Vein endothelial cell (primary cell): ENCODE data around the gene MARVELD2. TPM values are rescaled to one million over a fixed set of nuclear protein-coding genes. Genes with fewer than 3 reads are reported as not detected.

Experiments used
- small RNA-seq: library from RNA; depleted of rRNA; stranded (forward); fragments of <200 nt; gene quantifications from one replicate; pipeline ENCODE3, GENCODE V24; 2012
- total RNA-seq: library from RNA; depleted of rRNA; stranded (reverse); fragments of >200 nt; gene quantifications from 2 replicates; pipeline ENCODE4 v1.2.3, GENCODE V29; 2012

The MARVELD2 gene, protein sequence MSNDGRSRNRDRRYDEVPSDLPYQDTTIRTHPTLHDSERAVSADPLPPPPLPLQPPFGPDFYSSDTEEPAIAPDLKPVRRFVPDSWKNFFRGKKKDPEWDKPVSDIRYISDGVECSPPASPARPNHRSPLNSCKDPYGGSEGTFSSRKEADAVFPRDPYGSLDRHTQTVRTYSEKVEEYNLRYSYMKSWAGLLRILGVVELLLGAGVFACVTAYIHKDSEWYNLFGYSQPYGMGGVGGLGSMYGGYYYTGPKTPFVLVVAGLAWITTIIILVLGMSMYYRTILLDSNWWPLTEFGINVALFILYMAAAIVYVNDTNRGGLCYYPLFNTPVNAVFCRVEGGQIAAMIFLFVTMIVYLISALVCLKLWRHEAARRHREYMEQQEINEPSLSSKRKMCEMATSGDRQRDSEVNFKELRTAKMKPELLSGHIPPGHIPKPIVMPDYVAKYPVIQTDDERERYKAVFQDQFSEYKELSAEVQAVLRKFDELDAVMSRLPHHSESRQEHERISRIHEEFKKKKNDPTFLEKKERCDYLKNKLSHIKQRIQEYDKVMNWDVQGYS
- 4.8 and 6.2 TPM in 2 replicates for total RNA-seq

DNA sequence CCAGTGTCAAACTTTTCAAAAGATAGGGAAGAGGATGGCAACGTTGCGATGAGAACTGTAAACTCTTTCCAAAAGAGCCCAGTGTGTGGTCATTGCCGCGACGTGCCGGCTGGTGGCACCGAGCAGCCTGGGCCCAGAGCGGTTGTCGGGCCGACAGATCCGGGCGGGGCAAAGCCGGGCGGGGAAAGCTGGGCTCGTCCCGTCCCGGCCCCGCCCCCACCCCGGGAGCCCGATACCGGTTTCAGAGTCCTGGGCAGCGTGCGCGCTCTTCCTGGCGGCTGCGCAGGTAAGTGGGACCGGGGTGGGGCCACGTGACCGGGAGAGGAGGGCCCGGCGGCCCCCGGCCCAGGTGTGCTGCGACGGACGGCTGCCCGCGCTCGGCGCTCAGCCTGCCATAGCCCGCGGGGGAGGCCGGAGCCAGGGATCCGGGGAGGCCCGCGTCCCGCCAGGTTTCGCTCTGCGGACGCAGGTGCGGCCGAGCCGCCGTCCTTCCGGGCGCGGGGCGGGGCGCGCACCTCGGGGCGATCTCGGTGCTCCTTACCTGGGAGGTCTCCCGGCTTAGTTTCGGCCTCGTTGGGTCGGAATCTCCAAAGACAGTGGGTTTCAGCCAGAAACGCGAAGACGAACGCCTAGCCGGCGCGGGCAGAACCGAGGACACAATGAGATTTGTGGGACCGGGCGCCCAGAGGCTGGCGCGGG, at the start of gene MARVELD2:
Gene MARVELD2, plus strand, starts transcription at position 232 of the 699 bp plus-strand sequence. CDS start 4,270 bp downstream, outside the sequence.

DNA sequence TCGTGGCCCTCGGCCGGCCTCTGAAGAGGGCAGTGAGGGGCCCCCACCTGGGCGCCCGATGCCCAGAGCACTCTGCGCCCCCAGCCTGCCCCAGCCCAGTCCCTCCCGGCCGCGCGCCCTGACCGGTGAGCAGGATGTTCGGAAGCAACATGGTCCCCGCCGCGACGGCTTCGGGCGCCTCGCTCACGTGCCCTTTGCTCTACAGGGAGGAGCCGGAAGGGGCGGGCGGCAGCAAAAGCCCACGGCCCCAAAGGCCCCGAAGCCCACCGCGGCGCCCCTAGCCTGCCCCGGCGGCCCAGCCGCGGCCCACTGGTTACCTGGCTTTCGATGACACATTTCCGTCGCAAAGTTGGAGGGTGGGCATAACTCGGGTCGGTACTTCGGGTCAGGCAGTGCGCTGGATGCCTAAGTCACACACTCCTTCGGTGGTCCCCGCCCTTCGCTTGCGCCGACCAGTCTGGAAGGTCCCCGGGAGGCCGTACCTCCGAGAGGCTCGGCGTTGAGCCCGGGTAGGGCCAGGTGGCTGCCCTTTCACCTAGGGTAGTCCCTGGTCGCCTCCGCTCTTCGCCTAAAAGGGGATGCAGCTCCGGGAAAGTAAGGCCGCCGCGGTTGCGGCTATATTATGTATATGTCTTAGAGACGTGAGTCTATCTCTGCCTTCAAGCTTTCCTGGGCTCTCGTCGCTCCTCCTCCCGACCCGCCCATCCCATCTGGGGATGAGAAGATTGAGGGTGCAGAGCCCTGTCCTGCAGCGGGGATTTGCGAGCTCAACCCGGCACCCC, 45.4 kb upstream of the MARVELD2 start, which contains the start of the genes AK6, RAD17 and TAF9:
Gene AK6, minus strand, starts transcription at position 181 of the 782 bp plus-strand sequence. Its CDS starts 30 bp downstream, at position 151.
Gene RAD17, plus strand, starts transcription at position 479 of the 782 bp plus-strand sequence. CDS start 2,391 bp downstream, outside the sequence.
Gene TAF9, minus strand, starts transcription at position 181 of the 782 bp plus-strand sequence. CDS start 3,783 bp downstream, outside the sequence.

DNA sequence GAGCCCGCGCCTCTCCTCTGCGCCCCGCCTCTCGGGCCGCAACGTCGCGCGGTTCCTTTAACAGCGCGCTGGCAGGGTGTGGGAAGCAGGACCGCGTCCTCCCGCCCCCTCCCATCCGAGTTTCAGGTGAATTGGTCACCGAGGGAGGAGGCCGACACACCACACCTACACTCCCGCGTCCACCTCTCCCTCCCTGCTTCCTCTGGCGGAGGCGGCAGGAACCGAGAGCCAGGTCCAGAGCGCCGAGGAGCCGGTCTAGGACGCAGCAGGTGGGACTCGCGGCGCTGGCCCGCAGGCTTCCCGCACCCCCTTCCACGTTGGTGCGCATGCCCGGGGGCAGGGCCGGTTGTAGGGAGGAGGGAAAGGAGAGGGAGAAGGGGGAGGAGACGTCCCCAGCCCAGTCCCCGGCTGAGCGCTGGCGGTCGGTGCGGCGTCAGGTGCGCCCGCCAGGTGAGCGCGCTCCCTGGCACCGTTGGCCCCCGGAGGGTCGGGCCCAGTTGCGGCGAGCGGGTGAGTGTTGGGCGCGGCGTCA, 77.5 kb downstream of the MARVELD2 start, which contains the start of gene OCLN:
Gene OCLN, plus strand, starts transcription at position 400 of the 532 bp plus-strand sequence. CDS start 11,455 bp downstream, outside the sequence.

Small RNA genes within 50 kb of the gene (small RNA-seq; reads per million reads assigned to genes)
- gene RN7SL616P (not detected), gene RPS27P14 (not detected)

Other genes starting within 250 kb of the MARVELD2 start
- 64.3 and 103 TPM in 2 replicates for gene CCNB1, start 248.0 kb upstream of the MARVELD2 start, total RNA-seq
- 6.9 and 9.5 TPM in 2 replicates for gene CENPH, start 225.5 kb upstream of the MARVELD2 start, total RNA-seq
- gene CDK7, start 180.2 kb upstream of the MARVELD2 start, total RNA-seq: 47.6 and 55.9 TPM in 2 replicates
- gene CCDC125, start 82.3 kb upstream of the MARVELD2 start, total RNA-seq: 6.3 and 7.8 TPM in 2 replicates
- gene AK6, start 45.6 kb upstream of the MARVELD2 start, total RNA-seq: 12.7 and 15.6 TPM in 2 replicates
- 75.1 and 88.0 TPM in 2 replicates for gene TAF9, start 45.6 kb upstream of the MARVELD2 start, total RNA-seq
- gene RAD17, start 45.3 kb upstream of the MARVELD2 start, total RNA-seq: 11.4 and 19.5 TPM in 2 replicates
- 7.7 and 11.8 TPM in 2 replicates for gene OCLN, start 77.7 kb downstream of the MARVELD2 start, total RNA-seq
- 21.6 and 36.6 TPM in 2 replicates for gene GTF2H2C, start 145.1 kb downstream of the MARVELD2 start, total RNA-seq